GM12874 (cell line): ENCODE measurements around the gene ACTA2.

Experiments
- TF ChIP-seq, protein P1 (sequence below): IDR thresholded peaks from 2 replicates; pipeline ENCODE4 v1.5.1; 2011; ENCODE audit warnings: low read depth, mild to moderate bottlenecking, control low read depth, low read length, moderate library complexity; ENCODE audit not compliant: insufficient read depth

Gene ACTA2

DNA sequence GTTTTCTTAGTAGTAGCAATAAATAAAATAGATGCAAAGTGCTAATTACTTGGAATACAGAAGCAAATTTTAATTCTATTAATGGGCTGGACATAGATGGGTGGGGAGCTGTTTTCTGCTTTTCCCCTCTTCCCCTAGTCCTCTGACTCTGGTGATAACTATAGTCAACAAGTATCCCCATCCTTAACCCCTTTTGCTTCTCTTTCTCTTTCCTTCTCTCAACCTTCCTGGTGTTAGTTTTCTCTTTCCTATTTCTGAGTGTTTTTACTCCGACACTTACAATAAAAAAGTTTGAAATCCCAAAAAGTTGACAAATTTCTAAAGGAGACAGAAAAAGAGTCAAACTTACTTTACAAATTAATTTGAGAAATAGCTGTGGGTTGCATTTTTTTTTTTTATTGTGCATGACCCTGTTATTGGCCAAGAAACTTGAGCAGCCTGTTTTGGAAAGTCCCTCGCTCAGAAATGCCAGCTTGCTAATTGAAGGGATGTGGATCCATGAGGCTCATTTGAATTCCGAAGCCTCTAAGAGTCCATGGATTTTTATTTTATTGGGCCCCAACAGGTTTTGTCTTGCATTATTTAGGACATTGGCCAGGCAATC, 40.5 kb upstream of the ACTA2 start:
- TF ChIP-seq, protein P1, sequence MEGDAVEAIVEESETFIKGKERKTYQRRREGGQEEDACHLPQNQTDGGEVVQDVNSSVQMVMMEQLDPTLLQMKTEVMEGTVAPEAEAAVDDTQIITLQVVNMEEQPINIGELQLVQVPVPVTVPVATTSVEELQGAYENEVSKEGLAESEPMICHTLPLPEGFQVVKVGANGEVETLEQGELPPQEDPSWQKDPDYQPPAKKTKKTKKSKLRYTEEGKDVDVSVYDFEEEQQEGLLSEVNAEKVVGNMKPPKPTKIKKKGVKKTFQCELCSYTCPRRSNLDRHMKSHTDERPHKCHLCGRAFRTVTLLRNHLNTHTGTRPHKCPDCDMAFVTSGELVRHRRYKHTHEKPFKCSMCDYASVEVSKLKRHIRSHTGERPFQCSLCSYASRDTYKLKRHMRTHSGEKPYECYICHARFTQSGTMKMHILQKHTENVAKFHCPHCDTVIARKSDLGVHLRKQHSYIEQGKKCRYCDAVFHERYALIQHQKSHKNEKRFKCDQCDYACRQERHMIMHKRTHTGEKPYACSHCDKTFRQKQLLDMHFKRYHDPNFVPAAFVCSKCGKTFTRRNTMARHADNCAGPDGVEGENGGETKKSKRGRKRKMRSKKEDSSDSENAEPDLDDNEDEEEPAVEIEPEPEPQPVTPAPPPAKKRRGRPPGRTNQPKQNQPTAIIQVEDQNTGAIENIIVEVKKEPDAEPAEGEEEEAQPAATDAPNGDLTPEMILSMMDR: no peak

DNA sequence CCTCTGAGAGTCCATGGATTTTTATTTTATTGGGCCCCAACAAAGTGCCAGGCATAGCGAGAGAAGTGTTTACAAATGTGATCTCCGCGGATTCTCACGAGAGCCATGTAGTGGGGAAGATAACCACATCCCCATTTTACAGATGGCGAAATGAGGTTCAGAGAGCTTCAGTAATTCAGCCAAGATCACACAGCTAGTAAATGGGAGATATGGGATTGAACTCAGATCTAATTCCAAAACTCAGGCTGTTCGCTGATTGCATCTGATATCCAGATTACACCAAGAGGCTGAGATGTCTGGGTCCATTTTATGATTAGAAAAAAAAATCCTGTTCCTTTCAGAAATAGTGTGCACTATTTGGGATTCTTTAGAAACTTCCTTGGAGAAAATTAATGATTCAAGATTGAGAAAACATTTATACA, 39.3 kb upstream of the ACTA2 start:
- TF ChIP-seq, protein P1: no peak

DNA sequence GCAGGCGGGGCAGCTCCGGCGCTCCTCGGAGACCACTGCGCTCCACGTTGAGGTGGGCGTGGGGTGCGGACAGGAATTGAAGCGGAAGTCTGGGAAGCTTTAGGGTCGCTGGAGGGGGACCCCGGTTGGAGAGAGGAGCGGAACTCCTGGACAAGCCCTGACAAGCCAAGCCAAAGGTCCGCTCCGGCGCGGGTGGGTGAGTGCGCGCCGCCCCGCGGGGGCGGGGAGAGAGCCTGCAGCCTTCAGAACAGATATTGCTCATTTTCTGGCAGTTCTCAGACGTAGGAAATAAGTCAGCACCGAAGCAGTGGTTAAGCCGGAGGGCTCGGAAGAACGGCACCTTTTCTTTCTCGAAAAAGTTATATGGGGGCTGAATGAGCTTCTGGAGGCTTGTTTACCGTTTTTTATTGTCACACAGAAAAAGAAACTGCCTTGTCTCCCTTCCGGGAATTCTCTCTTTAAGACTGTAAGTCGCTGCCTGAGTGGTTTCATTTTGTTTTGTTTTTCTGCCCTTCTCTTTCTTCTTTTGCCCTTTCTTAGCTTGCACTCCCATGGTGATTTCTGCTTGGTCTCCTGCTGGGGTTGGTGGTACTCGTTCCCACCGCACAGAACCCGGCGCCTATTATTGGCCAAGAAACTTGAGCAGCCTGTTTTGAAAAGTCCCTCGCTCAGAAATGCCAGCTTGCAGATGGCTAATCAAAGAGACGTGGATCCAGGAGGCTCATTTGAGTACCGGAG, 38.8 kb upstream of the ACTA2 start:
- TF ChIP-seq, protein P1: peak; percentile 16; the same call in 1 of the 2 replicates

DNA sequence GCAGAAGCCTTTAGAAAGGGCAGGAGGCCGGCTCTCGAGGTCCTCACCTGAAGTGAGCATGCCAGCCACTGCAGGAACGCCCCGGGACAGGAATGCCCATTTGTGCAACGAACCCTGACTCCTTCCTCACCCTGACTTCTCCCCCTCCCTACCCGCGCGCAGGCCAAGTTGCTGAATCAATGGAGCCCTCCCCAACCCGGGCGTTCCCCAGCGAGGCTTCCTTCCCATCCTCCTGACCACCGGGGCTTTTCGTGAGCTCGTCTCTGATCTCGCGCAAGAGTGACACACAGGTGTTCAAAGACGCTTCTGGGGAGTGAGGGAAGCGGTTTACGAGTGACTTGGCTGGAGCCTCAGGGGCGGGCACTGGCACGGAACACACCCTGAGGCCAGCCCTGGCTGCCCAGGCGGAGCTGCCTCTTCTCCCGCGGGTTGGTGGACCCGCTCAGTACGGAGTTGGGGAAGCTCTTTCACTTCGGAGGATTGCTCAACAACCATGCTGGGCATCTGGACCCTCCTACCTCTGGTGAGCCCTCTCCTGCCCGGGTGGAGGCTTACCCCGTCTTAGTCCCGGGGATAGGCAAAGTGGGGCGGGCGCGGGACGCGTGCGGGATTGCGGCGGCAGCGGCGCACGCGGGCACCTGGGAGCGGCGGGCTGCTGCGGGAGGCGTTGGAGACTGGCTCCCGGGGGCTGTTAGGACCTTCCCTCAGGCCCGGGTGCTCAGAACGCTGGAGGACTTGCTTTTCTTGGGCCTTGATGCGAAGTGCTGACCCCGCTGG, 38.0 kb upstream of the ACTA2 start, which contains the start of gene FAS:
Gene FAS (plus strand): TSS at position 415 of the 777 bp plus-strand sequence. CDS start 79 bp downstream, at position 494.
- TF ChIP-seq, protein P1: no peak

DNA sequence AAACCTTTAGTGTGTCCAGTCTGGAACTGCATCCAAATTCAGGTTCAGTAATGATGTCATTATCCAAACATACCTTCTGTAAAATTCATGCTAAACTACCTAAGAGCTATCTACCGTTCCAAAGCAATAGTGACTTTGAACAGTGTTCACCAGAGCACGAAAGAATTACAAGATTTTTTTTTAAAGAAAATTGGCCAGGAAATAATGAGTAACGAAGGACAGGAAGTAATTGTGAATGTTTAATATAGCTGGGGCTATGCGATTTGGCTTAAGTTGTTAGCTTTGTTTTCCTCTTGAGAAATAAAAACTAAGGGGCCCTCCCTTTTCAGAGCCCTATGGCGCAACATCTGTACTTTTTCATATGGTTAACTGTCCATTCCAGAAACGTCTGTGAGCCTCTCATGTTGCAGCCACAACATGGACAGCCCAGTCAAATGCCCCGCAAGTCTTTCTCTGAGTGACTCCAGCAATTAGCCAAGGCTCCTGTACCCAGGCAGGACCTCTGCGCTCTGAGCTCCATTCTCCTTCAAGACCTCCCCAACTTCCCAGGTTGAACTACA, 37.3 kb upstream of the ACTA2 start:
- TF ChIP-seq, protein P1: no peak

DNA sequence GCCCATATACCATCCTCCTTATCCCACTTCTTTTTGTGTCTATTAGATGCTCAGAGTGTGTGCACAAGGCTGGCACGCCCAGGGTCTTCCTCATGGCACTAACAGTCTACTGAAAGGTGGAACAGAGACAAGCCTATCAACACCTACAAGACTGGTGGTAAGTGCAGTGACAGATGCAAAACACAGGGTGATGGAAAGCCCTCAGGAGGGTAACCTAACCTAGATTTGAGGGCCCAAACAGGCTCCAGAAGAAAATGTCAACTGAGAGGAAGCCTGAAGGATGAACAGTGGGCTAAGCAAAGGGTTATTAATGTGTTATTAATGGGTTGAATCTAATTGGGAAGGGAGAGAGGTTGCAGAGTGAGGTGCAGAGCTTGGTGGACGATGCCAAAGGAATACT, 36.9 kb upstream of the ACTA2 start:
- TF ChIP-seq, protein P1: no peak

- TF ChIP-seq, protein P1: no peak
Measured at GRCh38 chr10:88987840-88988239, 35.3 kb upstream of the ACTA2 start.
